ENCODE measurements around the gene LAMC3. TPM values are rescaled to one million over a fixed set of nuclear protein-coding genes. Genes with fewer than 3 reads are reported as not detected.

LAMC3 gene
- total RNA-seq, 1 donor from 2014 or later: 30.1 TPM

DNA sequence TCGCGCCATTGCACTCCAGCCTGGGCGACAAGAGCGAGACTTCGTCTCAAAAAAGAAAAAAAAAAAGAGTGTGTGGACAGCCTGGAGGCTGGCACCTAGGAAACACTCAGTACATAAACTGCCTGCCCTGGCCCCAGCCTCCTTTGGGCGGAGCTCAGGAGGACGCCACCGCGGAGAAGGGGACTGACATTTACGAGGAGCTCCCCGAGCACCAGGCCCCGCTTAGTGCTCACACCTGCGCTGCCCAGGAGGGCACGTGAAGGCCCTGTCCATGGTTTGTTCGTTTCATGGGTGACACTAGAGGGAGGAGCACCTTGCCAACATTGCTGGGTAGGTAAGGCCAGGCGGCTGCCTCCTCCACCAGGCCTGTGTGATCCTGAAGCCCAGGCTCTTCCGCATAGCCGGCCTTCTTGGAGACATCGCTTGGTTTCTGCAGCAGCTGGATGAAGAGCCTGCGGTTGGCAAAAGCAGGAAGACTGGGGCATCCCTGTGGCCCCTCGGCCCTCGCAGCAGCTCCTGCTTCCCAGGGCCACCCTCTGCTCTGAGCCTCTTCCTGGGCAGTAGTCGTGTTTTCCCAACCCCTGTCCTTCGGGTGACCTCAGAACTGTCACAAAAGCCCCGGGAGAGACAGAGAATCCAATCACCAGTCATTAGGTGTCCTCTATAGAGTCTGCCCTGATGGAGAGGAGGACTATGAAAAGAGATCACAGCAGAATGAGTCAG, 26.2 kb upstream of the LAMC3 start:
- TF ChIP-seq, protein P1, sequence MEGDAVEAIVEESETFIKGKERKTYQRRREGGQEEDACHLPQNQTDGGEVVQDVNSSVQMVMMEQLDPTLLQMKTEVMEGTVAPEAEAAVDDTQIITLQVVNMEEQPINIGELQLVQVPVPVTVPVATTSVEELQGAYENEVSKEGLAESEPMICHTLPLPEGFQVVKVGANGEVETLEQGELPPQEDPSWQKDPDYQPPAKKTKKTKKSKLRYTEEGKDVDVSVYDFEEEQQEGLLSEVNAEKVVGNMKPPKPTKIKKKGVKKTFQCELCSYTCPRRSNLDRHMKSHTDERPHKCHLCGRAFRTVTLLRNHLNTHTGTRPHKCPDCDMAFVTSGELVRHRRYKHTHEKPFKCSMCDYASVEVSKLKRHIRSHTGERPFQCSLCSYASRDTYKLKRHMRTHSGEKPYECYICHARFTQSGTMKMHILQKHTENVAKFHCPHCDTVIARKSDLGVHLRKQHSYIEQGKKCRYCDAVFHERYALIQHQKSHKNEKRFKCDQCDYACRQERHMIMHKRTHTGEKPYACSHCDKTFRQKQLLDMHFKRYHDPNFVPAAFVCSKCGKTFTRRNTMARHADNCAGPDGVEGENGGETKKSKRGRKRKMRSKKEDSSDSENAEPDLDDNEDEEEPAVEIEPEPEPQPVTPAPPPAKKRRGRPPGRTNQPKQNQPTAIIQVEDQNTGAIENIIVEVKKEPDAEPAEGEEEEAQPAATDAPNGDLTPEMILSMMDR (IDR thresholded peaks at IDR 0.05; ENCODE audit: unreplicated experiment): no peak
- Mint-ChIP-seq H3K27ac (ENCODE audit: unreplicated experiment) (no peak overlapping the region), H3K27me3 (ENCODE audit: unreplicated experiment) (peaks cover 3% of the 10 kb centered on the region), H3K36me3 (ENCODE audit: low read depth, unreplicated experiment) (no peaks in the 10 kb centered on the region), H3K9me3 (ENCODE audit: unreplicated experiment) (no peaks in the 10 kb centered on the region), H3K4me1 (ENCODE audit: unreplicated experiment) (no peaks in the 10 kb centered on the region), H3K4me3 (ENCODE audit: unreplicated experiment) (no peak overlapping the region)
- no peak for DNase-seq (ENCODE audit: low spot score)

DNA sequence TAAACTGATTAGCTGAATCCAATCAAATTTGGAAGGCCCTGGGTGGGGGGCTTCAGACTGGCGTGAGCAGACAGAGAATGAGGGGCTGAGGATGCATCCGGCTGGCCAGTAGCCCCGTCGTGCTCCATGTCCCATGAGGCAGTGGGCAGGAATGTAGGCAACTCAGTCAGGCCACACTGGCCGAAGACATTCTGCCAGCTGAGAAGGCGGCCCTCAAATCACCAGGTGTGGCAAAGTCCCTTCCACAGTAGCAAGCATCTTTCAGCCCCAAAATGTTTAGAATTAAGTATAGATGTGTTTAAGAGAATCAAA, 25.7 kb upstream of the LAMC3 start:
- Mint-ChIP-seq H3K36me3 (ENCODE audit: low read depth, unreplicated experiment) (no peaks in the 10 kb centered on the region), H3K27me3 (ENCODE audit: unreplicated experiment) (peaks cover 3% of the 10 kb centered on the region), H3K4me1 (ENCODE audit: unreplicated experiment) (no peaks in the 10 kb centered on the region), H3K4me3 (ENCODE audit: unreplicated experiment) (no peak overlapping the region), H3K27ac (ENCODE audit: unreplicated experiment) (no peak overlapping the region), H3K9me3 (ENCODE audit: unreplicated experiment) (no peaks in the 10 kb centered on the region)
- DNase-seq (ENCODE audit: low spot score): no peak
- TF ChIP-seq, protein P1 (IDR thresholded peaks at IDR 0.05; ENCODE audit: unreplicated experiment): no peak

DNA sequence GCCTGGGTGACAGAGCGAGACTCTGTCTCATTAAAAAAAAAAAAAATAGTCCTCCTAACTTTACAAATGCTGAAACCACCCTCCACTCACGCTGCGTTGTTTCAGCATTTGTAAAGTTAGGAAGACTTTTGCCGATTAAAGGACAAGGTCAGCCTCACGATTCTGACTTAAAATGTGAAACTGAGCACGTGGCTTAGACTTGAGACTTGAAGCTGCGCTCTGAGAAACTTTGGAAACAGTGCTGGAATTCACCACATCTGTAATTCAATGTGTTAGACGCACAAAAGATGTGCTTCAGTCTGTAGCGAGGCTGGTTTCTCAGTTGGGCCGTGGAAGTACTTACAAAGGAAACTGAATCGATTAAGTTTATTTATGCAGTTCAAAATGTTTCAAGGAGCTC, 25.0 kb upstream of the LAMC3 start:
- no peaks in the 10 kb centered on the region for H3K9me3 Mint-ChIP-seq (ENCODE audit: unreplicated experiment)
- TF ChIP-seq, protein P1 (IDR thresholded peaks at IDR 0.05; ENCODE audit: unreplicated experiment): no peak
- no peak overlapping the region for H3K4me3 Mint-ChIP-seq (ENCODE audit: unreplicated experiment)
- no peaks in the 10 kb centered on the region for H3K4me1 Mint-ChIP-seq (ENCODE audit: unreplicated experiment)
- H3K36me3 Mint-ChIP-seq (ENCODE audit: low read depth, unreplicated experiment): no peaks in the 10 kb centered on the region
- no peak for DNase-seq (ENCODE audit: low spot score)
- no peak overlapping the region for H3K27ac Mint-ChIP-seq (ENCODE audit: unreplicated experiment)
- peaks cover 3% of the 10 kb centered on the region for H3K27me3 Mint-ChIP-seq (ENCODE audit: unreplicated experiment)

DNA sequence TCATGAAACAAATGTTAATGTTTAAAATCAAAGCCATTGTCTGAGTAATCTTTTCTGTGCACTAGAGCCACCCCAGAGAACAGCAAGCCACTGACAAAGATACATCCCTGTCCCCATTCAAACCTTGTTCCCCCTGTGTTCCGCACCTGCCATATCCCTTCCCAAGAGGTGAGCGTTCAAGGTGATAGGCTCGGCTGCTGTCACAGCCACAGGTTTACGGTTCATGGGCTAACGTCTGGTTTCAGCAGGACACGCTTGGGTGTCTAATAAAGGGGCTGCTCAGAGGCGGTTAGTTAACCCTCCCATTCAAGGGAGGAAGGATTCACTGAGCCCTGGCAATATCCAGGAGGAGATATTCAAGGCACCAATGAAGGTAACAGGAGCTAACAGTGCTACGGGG, 24.5 kb upstream of the LAMC3 start:
- TF ChIP-seq, protein P1 (IDR thresholded peaks at IDR 0.05; ENCODE audit: unreplicated experiment): no peak
- H3K4me1 Mint-ChIP-seq (ENCODE audit: unreplicated experiment): no peaks in the 10 kb centered on the region
- no peaks in the 10 kb centered on the region for H3K36me3 Mint-ChIP-seq (ENCODE audit: low read depth, unreplicated experiment)
- no peak for DNase-seq (ENCODE audit: low spot score)
- H3K27ac Mint-ChIP-seq (ENCODE audit: unreplicated experiment): no peak overlapping the region
- no peak overlapping the region for H3K4me3 Mint-ChIP-seq (ENCODE audit: unreplicated experiment)
- peaks cover 3% of the 10 kb centered on the region for H3K27me3 Mint-ChIP-seq (ENCODE audit: unreplicated experiment)
- no peaks in the 10 kb centered on the region for H3K9me3 Mint-ChIP-seq (ENCODE audit: unreplicated experiment)

DNA sequence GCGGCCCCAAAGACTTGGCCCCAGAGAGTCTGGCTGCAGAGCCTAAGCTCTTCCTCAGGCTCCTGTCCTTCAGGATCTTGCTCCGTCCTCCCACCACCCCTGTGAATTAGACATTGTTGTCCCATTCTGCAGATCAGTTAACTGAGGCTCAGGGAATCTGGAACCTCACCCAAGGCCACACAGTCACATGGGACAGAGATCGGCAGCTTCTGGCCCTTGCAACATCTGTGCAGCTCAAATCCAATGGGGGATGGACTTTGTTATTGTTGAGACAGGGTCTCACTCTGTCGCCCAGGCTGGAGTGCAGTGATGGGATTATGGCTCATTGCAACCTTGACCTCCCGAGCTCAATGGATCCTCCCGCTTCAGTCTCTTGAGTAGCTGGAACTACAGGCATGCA, 23.9 kb upstream of the LAMC3 start:
- Mint-ChIP-seq H3K9me3 (ENCODE audit: unreplicated experiment) (no peaks in the 10 kb centered on the region), H3K36me3 (ENCODE audit: low read depth, unreplicated experiment) (no peaks in the 10 kb centered on the region), H3K27me3 (ENCODE audit: unreplicated experiment) (peaks cover 3% of the 10 kb centered on the region), H3K4me3 (ENCODE audit: unreplicated experiment) (no peak overlapping the region), H3K4me1 (ENCODE audit: unreplicated experiment) (no peaks in the 10 kb centered on the region), H3K27ac (ENCODE audit: unreplicated experiment) (no peak overlapping the region)
- no peak for DNase-seq (ENCODE audit: low spot score)
- TF ChIP-seq, protein P1 (IDR thresholded peaks at IDR 0.05; ENCODE audit: unreplicated experiment): no peak
